Stimulated activated CD4-positive, alpha-beta T cell treated with anti-CD3 and anti-CD28 coated beads, TNF-alpha, amount 100 ng/mL, for 48 hours (primary cell): ENCODE data around the gene ADAM19.

Source experiments
- DNase-seq, 3 donors: peaks; one replicate each; pipeline ENCODE4 v3.0.0-alpha.2; 2020; ENCODE audit warnings: low read depth in 3 of 3

ADAM19 gene

DNA sequence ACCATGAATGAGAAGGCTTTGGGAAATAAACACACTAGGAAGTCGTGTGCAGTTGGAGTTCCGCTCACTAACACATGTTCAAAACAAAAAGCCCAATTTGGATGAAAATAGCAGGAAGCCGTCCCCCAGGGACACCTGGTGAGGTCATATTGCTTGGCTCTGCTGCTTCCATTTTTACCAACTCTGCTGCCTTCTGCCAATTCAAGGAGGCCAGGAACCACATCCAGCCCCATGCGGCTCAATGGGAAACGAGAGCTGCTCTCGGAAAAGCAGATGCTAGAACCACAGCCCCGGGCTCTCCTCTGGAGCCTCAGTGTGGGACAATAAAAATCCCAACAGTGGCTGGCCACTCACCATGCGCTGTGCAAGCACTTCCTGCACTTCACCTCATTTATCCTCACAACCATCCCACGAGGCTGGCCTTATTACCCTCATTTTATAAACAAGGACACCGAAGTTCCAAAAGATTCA is 13.4 kb downstream of the ADAM19 start:
- no peak for DNase-seq

DNA sequence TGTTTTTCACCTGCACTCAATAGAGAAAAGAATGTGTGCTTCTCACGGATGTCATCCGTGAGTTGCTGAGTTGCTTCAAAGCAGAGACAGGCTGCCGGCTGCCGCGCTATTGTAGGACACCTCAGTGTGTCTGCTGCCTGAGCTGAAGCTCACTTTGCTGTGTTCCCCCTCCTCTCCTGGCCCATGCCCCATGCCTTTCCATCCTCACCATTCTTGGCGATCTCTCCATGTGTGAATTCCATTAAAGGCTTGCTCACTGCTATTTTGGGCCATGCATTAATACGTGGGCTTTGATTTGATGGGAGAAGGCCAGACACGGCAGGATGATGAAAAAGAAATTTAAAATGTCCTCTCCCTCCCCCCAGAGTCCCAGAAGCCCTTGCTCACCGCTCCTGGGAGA is 14.5 kb downstream of the ADAM19 start:
- no peak for DNase-seq

GRCh38 chr5:157559301-157559700 is 16.3 kb downstream of the ADAM19 start:
- no peak for DNase-seq

GRCh38 chr5:157558681-157559080 is 16.9 kb downstream of the ADAM19 start:
- no peak for DNase-seq

DNA sequence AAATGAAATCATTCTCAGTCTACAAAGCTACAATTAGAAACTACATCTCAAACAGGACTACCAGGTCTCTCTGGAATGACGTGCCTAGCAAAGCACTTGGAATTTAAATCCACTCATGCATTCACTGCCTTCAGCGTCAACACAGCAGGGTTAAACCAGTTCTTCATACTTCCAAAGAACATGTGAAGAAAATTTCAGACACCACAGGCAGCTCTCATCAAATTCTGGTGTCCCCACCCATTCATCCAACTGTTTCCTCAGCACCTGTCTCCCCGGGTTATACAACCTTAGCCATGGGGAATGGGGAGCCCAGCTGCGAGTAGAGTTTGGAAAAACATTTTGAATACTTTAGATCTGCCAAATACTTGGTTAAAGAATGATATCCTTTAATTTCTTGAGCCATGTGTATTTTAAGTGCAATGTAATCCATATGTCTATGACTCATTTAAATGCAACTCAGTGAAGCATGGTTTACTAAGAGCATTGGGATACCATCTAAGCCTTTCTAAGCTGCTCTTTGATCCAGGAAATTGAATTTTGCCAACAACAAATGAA is 17.5 kb downstream of the ADAM19 start:
- DNase-seq = no peak

- DNase-seq = no peak
Measured at GRCh38 chr5:157556615-157557418, 18.8 kb downstream of the ADAM19 start.

GRCh38 chr5:157555037-157555640 is 20.4 kb downstream of the ADAM19 start:
- no peak for DNase-seq

DNA sequence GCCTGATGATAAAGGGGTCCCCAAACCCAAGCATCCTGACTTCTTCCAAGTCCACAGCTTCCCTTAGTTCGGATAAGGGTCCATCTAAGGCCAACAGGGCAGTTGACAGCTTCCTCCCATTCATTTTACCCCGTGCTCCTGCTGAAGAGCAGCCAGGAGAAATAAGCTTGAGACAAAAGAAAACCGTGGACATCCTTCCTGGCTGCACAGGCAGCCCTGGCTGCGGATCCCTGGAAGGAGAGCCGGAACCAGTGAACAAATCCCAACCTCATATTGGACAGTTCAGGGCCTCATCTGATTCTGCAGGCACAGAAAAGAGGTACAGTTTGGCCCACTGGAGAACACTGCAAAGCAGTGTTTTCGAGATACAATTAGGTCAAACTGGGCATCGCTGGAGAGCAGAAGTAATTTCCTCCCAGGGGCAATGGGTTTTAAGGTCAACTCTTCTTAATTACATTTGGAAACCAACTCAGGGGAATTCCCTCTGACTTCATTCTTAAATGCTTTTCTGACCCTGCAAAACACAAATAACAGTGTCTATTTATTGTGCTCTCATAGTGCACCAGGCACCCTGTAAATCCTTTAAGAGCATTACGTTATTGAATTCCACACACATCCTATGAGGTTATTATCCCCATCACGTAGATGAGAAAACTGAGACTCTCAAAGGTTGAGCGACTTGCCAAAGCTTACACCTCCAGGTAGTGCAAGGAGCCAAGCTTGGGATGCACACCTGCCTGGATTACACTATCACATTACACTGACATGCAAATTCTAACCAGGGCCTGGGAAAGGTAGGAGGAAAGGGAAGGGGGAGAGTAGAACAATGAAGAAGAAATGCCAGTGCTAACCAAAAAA is 21.2 kb downstream of the ADAM19 start:
- no peak for DNase-seq

- DNase-seq = no peak
Measured at GRCh38 chr5:157552650-157553049, 22.9 kb downstream of the ADAM19 start.

GRCh38 chr5:157550663-157551062 is 24.9 kb downstream of the ADAM19 start:
- DNase-seq = no peak

GRCh38 chr5:157549954-157550549 is 25.5 kb downstream of the ADAM19 start:
- DNase-seq = no peak

- DNase-seq = no peak
Measured at GRCh38 chr5:157549283-157549629, 26.3 kb downstream of the ADAM19 start.

GRCh38 chr5:157548513-157549282 is 26.9 kb downstream of the ADAM19 start:
- no peak for DNase-seq

GRCh38 chr5:157547941-157548512 is 27.5 kb downstream of the ADAM19 start:
- DNase-seq = no peak

GRCh38 chr5:157546456-157547100 is 29.0 kb downstream of the ADAM19 start:
- DNase-seq = no peak

DNA sequence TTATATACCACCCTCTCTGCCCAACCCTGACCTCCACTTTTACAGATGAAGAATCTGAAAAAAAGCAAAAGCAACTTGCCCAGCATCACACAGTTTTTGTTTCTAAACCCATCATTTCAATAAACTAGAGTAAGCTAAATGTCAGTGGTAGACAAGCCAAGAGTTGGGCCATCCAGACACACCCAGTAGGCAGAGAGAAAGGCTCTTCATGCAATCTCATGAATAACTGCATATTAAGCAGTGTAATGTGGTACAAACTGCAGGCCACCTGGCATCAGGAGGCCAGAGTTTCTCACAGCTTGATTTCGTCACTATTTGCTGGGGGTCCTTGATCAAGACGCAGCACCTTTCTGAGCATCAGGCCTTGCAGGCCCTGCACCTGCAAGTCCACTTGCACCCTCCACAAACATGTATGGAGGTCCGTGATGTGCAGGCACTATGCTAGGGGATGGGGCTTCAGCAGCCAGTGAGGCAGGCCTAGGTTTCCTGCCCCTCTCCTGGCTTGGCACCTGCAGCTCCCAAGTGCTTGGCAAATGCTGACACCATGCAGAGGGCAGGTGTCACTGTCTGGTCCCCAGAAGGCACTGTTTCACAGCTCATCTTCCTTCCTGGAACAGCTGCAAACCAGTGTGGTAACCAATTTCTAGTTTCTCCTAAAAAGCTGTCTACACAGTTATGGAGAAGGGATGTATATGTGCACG is 29.8 kb downstream of the ADAM19 start:
- DNase-seq = no peak

- DNase-seq = no peak
Measured at GRCh38 chr5:157544623-157544989, 31.0 kb downstream of the ADAM19 start.

DNA sequence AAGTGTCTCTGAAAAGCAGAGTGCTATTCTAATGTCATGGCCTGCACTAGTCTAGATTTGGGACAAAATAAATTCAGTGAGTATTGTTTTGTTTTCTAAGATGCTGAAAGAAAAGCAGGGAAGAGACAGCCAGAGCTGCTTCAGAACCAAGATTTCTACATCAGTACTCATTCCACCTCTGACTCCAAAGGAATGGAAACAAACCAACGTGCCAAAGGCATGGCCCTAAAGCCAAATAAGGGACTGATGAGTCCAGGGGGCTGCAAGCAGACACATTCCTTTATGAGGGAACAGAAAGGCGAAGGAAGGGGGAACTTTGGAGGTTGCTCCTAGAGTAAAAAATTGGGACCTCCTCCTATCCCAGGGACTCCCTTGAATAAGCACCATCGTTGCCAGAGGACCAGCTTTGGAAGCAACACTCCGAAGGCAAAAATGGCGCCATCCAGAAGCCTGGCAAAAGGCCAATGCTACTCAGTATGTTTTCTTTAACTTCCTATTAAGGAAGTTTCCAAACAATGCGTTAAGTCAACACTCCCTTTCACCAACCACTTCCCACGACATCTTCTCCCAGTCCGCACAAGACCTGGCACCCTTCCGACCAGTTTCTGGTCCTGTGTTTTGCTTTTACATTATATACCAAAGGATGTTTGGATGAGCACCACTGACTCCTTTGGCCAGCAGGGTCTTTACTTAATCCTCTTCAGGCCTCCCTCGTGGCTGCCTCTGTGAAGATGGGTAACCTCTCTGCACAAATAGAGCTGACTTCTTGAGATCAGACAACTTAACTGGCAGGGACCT is 31.6 kb downstream of the ADAM19 start:
- no peak for DNase-seq
